ENCODE results near the gene ETV5.

Gene ETV5

GRCh38 chr3:186119499-186119898 is 10.6 kb upstream of the ETV5 start:
- Histone ChIP-seq H4K20me1 (ENCODE audit: insufficient read depth, low read length) (no peaks in the 10 kb centered on the region), H2AFZ (ENCODE audit: low read depth, low read length) (no peak overlapping the region), H3K4me2 (ENCODE audit: low read length) (no peak overlapping the region), H3K9ac (ENCODE audit: low read length) (no peak overlapping the region), H3K9me3 (ENCODE audit: insufficient read depth, low read length) (no peaks in the 10 kb centered on the region), H3K27me3 (ENCODE audit: low read depth, low read length) (peaks cover 49% of the 10 kb centered on the region), H3K4me3 (ENCODE audit: low read length) (no peak overlapping the region), H3K27ac (ENCODE audit: low read length) (no peak overlapping the region), H3K79me2 (ENCODE audit: low read length) (no peaks in the 10 kb centered on the region), H3K36me3 (replicated peaks; ENCODE audit: low read depth, low read length) (no peaks in the 10 kb centered on the region), H3K4me1 (ENCODE audit: low read length) (peaks cover 15% of the 10 kb centered on the region)
- TF ChIP-seq CTCF (IDR thresholded peaks at IDR 0.05; ENCODE audit: low read depth, low read length): no peak
- no peak for TF ChIP-seq EZH2phosphoT487 (IDR thresholded peaks at IDR 0.05; ENCODE audit: low read depth)

GRCh38 chr3:186118692-186119091 is 9.8 kb upstream of the ETV5 start:
- Histone ChIP-seq H3K36me3 (replicated peaks; ENCODE audit: low read depth, low read length) (no peaks in the 10 kb centered on the region), H4K20me1 (ENCODE audit: insufficient read depth, low read length) (no peaks in the 10 kb centered on the region), H3K4me1 (ENCODE audit: low read length) (peaks cover 15% of the 10 kb centered on the region), H3K27ac (ENCODE audit: low read length) (no peak overlapping the region), H3K27me3 (ENCODE audit: low read depth, low read length) (peaks cover 57% of the 10 kb centered on the region), H3K79me2 (ENCODE audit: low read length) (no peaks in the 10 kb centered on the region), H2AFZ (ENCODE audit: low read depth, low read length) (no peak overlapping the region), H3K9ac (ENCODE audit: low read length) (no peak overlapping the region), H3K4me2 (ENCODE audit: low read length) (peak overlapping the region; percentile 46), H3K4me3 (ENCODE audit: low read length) (0 out of 2 replicates have a peak overlapping the region, but pooled peaks have one; percentile 15), H3K9me3 (ENCODE audit: insufficient read depth, low read length) (no peaks in the 10 kb centered on the region)
- TF ChIP-seq EZH2phosphoT487 (IDR thresholded peaks at IDR 0.05; ENCODE audit: low read depth) (no peak), CTCF (IDR thresholded peaks at IDR 0.05; ENCODE audit: low read depth, low read length) (no peak)

GRCh38 chr3:186117521-186118134 is 8.7 kb upstream of the ETV5 start:
- Histone ChIP-seq H3K4me2 (ENCODE audit: low read length) (no peak overlapping the region), H4K20me1 (ENCODE audit: insufficient read depth, low read length) (no peaks in the 10 kb centered on the region), H3K79me2 (ENCODE audit: low read length) (no peaks in the 10 kb centered on the region), H3K9me3 (ENCODE audit: insufficient read depth, low read length) (no peaks in the 10 kb centered on the region), H3K4me3 (ENCODE audit: low read length) (no peak overlapping the region), H2AFZ (ENCODE audit: low read depth, low read length) (no peak overlapping the region), H3K27me3 (ENCODE audit: low read depth, low read length) (peaks cover 59% of the 10 kb centered on the region), H3K27ac (ENCODE audit: low read length) (no peak overlapping the region), H3K36me3 (replicated peaks; ENCODE audit: low read depth, low read length) (no peaks in the 10 kb centered on the region), H3K9ac (ENCODE audit: low read length) (no peak overlapping the region), H3K4me1 (ENCODE audit: low read length) (peaks cover 15% of the 10 kb centered on the region)
- TF ChIP-seq CTCF (IDR thresholded peaks at IDR 0.05; ENCODE audit: low read depth, low read length) (no peak), EZH2phosphoT487 (IDR thresholded peaks at IDR 0.05; ENCODE audit: low read depth) (no peak)

GRCh38 chr3:186115239-186115996 is 6.5 kb upstream of the ETV5 start:
- no peak overlapping the region for H3K4me2 ChIP-seq (ENCODE audit: low read length)
- TF ChIP-seq EZH2phosphoT487 (IDR thresholded peaks at IDR 0.05; ENCODE audit: low read depth): no peak
- TF ChIP-seq CTCF (IDR thresholded peaks at IDR 0.05; ENCODE audit: low read depth, low read length): no peak
- H3K9me3 ChIP-seq (ENCODE audit: insufficient read depth, low read length): no peaks in the 10 kb centered on the region

More at GRCh38 chr3:186115239-186115996, 6.5 kb upstream of the ETV5 start:
- H3K9ac ChIP-seq (ENCODE audit: low read length): no peak overlapping the region
- no peak overlapping the region for H2AFZ ChIP-seq (ENCODE audit: low read depth, low read length)
- peaks cover 59% of the 10 kb centered on the region for H3K27me3 ChIP-seq (ENCODE audit: low read depth, low read length)
- H3K4me3 ChIP-seq (ENCODE audit: low read length): no peak overlapping the region
- H3K27ac ChIP-seq (ENCODE audit: low read length): no peak overlapping the region
- H3K79me2 ChIP-seq (ENCODE audit: low read length): no peaks in the 10 kb centered on the region
- no peaks in the 10 kb centered on the region for H3K36me3 ChIP-seq (replicated peaks; ENCODE audit: low read depth, low read length)
- no peaks in the 10 kb centered on the region for H4K20me1 ChIP-seq (ENCODE audit: insufficient read depth, low read length)
- peaks cover 37% of the 10 kb centered on the region for H3K4me1 ChIP-seq (ENCODE audit: low read length)

All from OCI-LY3 (cell line).